Epidermal melanocyte (primary cell): ENCODE results near the gene FMN1.
A peak's percentile ranks its signal among the peaks of the same experiment; 100 is the strongest.
"Not testable (repeated sequence)": the region's sequence is repeated elsewhere in the genome, so short reads cannot be mapped to it uniquely, and the experiment has no call there.

Experiments
- DNase-seq: peaks from one replicate; pipeline ENCODE4 v3.0.0; 2011; ENCODE audit warnings: low spot score; ENCODE audit not compliant: insufficient read length

FMN1 gene

GRCh38 chr15:33093222-33093621, 101.3 kb downstream of the FMN1 start:
- DNase-seq, result no peak

- no peak for DNase-seq
Observed at GRCh38 chr15:33091983-33092693, 102.4 kb downstream of the FMN1 start.

- no peak for DNase-seq
Observed at GRCh38 chr15:33089878-33090757, 104.4 kb downstream of the FMN1 start.

GRCh38 chr15:33089165-33089877, 105.2 kb downstream of the FMN1 start:
- DNase-seq, result no peak

GRCh38 chr15:33086500-33087121, 107.9 kb downstream of the FMN1 start:
- no peak for DNase-seq

- DNase-seq, result no peak
Observed at GRCh38 chr15:33084661-33085060, 109.9 kb downstream of the FMN1 start.

GRCh38 chr15:33083232-33084081, 111.1 kb downstream of the FMN1 start:
- DNase-seq, result no peak

GRCh38 chr15:33080006-33080405, 114.5 kb downstream of the FMN1 start:
- DNase-seq, result no peak

- no peak for DNase-seq
Observed at GRCh38 chr15:33078607-33079006, 115.9 kb downstream of the FMN1 start.

- no peak for DNase-seq
Observed at GRCh38 chr15:33076937-33077336, 117.6 kb downstream of the FMN1 start.

GRCh38 chr15:33074942-33075341, 119.6 kb downstream of the FMN1 start:
- no peak for DNase-seq

GRCh38 chr15:33074212-33074611, 120.3 kb downstream of the FMN1 start:
- DNase-seq, result no peak

GRCh38 chr15:33071451-33071850, 123.1 kb downstream of the FMN1 start:
- no peak for DNase-seq

- not testable (repeated sequence) for DNase-seq
Observed at GRCh38 chr15:33069903-33070302, 124.6 kb downstream of the FMN1 start.

GRCh38 chr15:33069161-33069560, 125.4 kb downstream of the FMN1 start:
- no peak for DNase-seq

GRCh38 chr15:33068511-33068990, 126.0 kb downstream of the FMN1 start:
- peak; percentile 45 for DNase-seq

- peak; percentile 71 for DNase-seq
Observed at GRCh38 chr15:33068007-33068481, 126.5 kb downstream of the FMN1 start.

GRCh38 chr15:33067456-33067855, 127.1 kb downstream of the FMN1 start:
- no peak for DNase-seq

GRCh38 chr15:33066584-33066983, 127.9 kb downstream of the FMN1 start:
- no peak for DNase-seq

GRCh38 chr15:33064878-33065277, 129.6 kb downstream of the FMN1 start:
- DNase-seq, result no peak
